Measurements from ENCODE around the gene UNC13B.
A peak's percentile ranks its signal among the peaks of the same experiment; 100 is the strongest.
"Not testable (repeated sequence)": the region's sequence is repeated elsewhere in the genome, so short reads cannot be mapped to it uniquely, and the experiment has no call there.

Gene UNC13B

GRCh38 chr9:35163413-35163812 lies 1.6 kb downstream of the UNC13B start:
- no peak overlapping the region for H3K27ac ChIP-seq (ENCODE audit: insufficient read depth in 1 of 2, low read depth in 1 of 2, low read length in 2 of 2, poor library complexity in 1 of 2, severe bottlenecking in 2 of 2)

GRCh38 chr9:35164711-35165110 lies 2.9 kb downstream of the UNC13B start:
- H3K4me3 ChIP-seq (ENCODE audit: control insufficient read depth in 1 of 7, extremely low read depth in 1 of 7, insufficient read depth in 4 of 7, low read depth in 2 of 7, low read length in 6 of 7): no peak overlapping the region
- no peaks in the 10 kb centered on the region for H3K36me3 ChIP-seq (ENCODE audit: control insufficient read depth in 4 of 4, insufficient read depth in 4 of 4, low read length in 3 of 4)
- 91% methylated on average over 2 of the region's 3 CpGs for WGBS (ENCODE audit: insufficient coverage)
- no peak overlapping the region for H3K27ac ChIP-seq (ENCODE audit: insufficient read depth in 1 of 2, low read depth in 1 of 2, low read length in 2 of 2, poor library complexity in 1 of 2, severe bottlenecking in 2 of 2)
- ChIA-PET CTCF (interaction anchor here (1.2 kb wide), 1 partner anchor 311 kb away, joined by 4 read pairs; no protein-coding TSS in a partner anchor), POLR2A (no interaction called here)
- peak in 1 of 3 donors; percentile 8 for DNase-seq
- peaks cover 2 to 20% (median 14%) of the 10 kb centered on the region in 4 experiments for H3K4me1 ChIP-seq (ENCODE audit: control extremely low read depth in 1 of 4, control insufficient read depth in 4 of 4, insufficient read depth in 4 of 4, low read length in 3 of 4)
- H3K9me3 ChIP-seq (ENCODE audit: control extremely low read depth in 1 of 5, control insufficient read depth in 4 of 5, insufficient read depth in 2 of 5, low read depth in 1 of 5, low read length in 4 of 5): no peaks in the 10 kb centered on the region
- peaks cover 0 to 1% (median 0%) of the 10 kb centered on the region in 5 experiments for H3K27me3 ChIP-seq (replicated peaks in 2 of 5; ENCODE audit: control insufficient read depth in 4 of 5, insufficient read depth in 5 of 5, low read length in 4 of 5)

More at GRCh38 chr9:35163413-35163812, 1.6 kb downstream of the UNC13B start:
- H3K27me3 ChIP-seq (replicated peaks in 2 of 5; ENCODE audit: control insufficient read depth in 4 of 5, insufficient read depth in 5 of 5, low read length in 4 of 5): peaks cover 0 to 1% (median 0%) of the 10 kb centered on the region in 5 experiments
- DNase-seq: no peak
- ChIA-PET POLR2A (no interaction called here), CTCF (interaction anchor here (1.2 to 1.5 kb wide), 3 partner anchors 47 to 390 kb away, joined by 3 to 4 read pairs (median 3); no protein-coding TSS in a partner anchor)
- H3K36me3 ChIP-seq (ENCODE audit: control insufficient read depth in 4 of 4, insufficient read depth in 4 of 4, low read length in 3 of 4): no peaks in the 10 kb centered on the region
- no peaks in the 10 kb centered on the region for H3K9me3 ChIP-seq (ENCODE audit: control extremely low read depth in 1 of 5, control insufficient read depth in 4 of 5, insufficient read depth in 2 of 5, low read depth in 1 of 5, low read length in 4 of 5)
- H3K4me1 ChIP-seq (ENCODE audit: control extremely low read depth in 1 of 4, control insufficient read depth in 4 of 4, insufficient read depth in 4 of 4, low read length in 3 of 4): peaks cover 2 to 22% (median 14%) of the 10 kb centered on the region in 4 experiments
- WGBS (ENCODE audit: insufficient coverage): no CpG with 5 or more reads among the region's 3 CpGs
- H3K4me3 ChIP-seq (ENCODE audit: control insufficient read depth in 1 of 7, extremely low read depth in 1 of 7, insufficient read depth in 4 of 7, low read depth in 2 of 7, low read length in 6 of 7): no peak overlapping the region

GRCh38 chr9:35167429-35167828 lies 5.6 kb downstream of the UNC13B start:
- CTCF ChIA-PET; H3K9me3 ChIP-seq (ENCODE audit: control extremely low read depth in 1 of 5, control insufficient read depth in 4 of 5, insufficient read depth in 2 of 5, low read depth in 1 of 5, low read length in 4 of 5); H3K27ac ChIP-seq (ENCODE audit: insufficient read depth in 1 of 2, low read depth in 1 of 2, low read length in 2 of 2, poor library complexity in 1 of 2, severe bottlenecking in 2 of 2); DNase-seq; H3K36me3 ChIP-seq (ENCODE audit: control insufficient read depth in 4 of 4, insufficient read depth in 4 of 4, low read length in 3 of 4); H3K4me3 ChIP-seq (ENCODE audit: control insufficient read depth in 1 of 7, extremely low read depth in 1 of 7, insufficient read depth in 4 of 7, low read depth in 2 of 7, low read length in 6 of 7); H3K27me3 ChIP-seq (replicated peaks in 2 of 5; ENCODE audit: control insufficient read depth in 4 of 5, insufficient read depth in 5 of 5, low read length in 4 of 5): not testable (repeated sequence)
- POLR2A ChIA-PET: interaction anchor here (0.7 kb wide), 1 partner anchor 1563 kb away, joined by 4 read pairs; no protein-coding TSS in a partner anchor
- no CpG with 5 or more reads among the region's 1 CpG for WGBS (ENCODE audit: insufficient coverage)
- peaks cover 0 to 14% (median 4%) of the 10 kb centered on the region in 4 experiments for H3K4me1 ChIP-seq (ENCODE audit: control extremely low read depth in 1 of 4, control insufficient read depth in 4 of 4, insufficient read depth in 4 of 4, low read length in 3 of 4)

- ChIA-PET CTCF (interaction anchor here (0.6 to 1.3 kb wide), 2 partner anchors 42 to 88 kb away, joined by 3 read pairs; no protein-coding TSS in a partner anchor), POLR2A (no interaction called here)
- H3K9me3 ChIP-seq (ENCODE audit: control extremely low read depth in 1 of 5, control insufficient read depth in 4 of 5, insufficient read depth in 2 of 5, low read depth in 1 of 5, low read length in 4 of 5): no peaks in the 10 kb centered on the region
- H3K27ac ChIP-seq (ENCODE audit: insufficient read depth in 1 of 2, low read depth in 1 of 2, low read length in 2 of 2, poor library complexity in 1 of 2, severe bottlenecking in 2 of 2): no peak overlapping the region
- 100% methylated on average over 4 of the region's 6 CpGs for WGBS (ENCODE audit: insufficient coverage)
- DNase-seq: no peak
- H3K4me1 ChIP-seq (ENCODE audit: control extremely low read depth in 1 of 4, control insufficient read depth in 4 of 4, insufficient read depth in 4 of 4, low read length in 3 of 4): peaks cover 4 to 20% (median 6%) of the 10 kb centered on the region in 4 experiments
- no peaks in the 10 kb centered on the region for H3K36me3 ChIP-seq (ENCODE audit: control insufficient read depth in 4 of 4, insufficient read depth in 4 of 4, low read length in 3 of 4)
- H3K4me3 ChIP-seq (ENCODE audit: control insufficient read depth in 1 of 7, extremely low read depth in 1 of 7, insufficient read depth in 4 of 7, low read depth in 2 of 7, low read length in 6 of 7): no peak overlapping the region
- H3K27me3 ChIP-seq (replicated peaks in 2 of 5; ENCODE audit: control insufficient read depth in 4 of 5, insufficient read depth in 5 of 5, low read length in 4 of 5): no peaks in the 10 kb centered on the region
Observed at GRCh38 chr9:35168963-35169362, 7.2 kb downstream of the UNC13B start.

- Histone ChIP-seq H3K27ac (ENCODE audit: insufficient read depth in 1 of 2, low read depth in 1 of 2, low read length in 2 of 2, poor library complexity in 1 of 2, severe bottlenecking in 2 of 2) (no peak overlapping the region), H3K4me1 (ENCODE audit: control extremely low read depth in 1 of 4, control insufficient read depth in 4 of 4, insufficient read depth in 4 of 4, low read length in 3 of 4) (peaks cover 4 to 12% (median 6%) of the 10 kb centered on the region in 4 experiments), H3K27me3 (replicated peaks in 2 of 5; ENCODE audit: control insufficient read depth in 4 of 5, insufficient read depth in 5 of 5, low read length in 4 of 5) (no peaks in the 10 kb centered on the region), H3K36me3 (ENCODE audit: control insufficient read depth in 4 of 4, insufficient read depth in 4 of 4, low read length in 3 of 4) (no peaks in the 10 kb centered on the region), H3K4me3 (ENCODE audit: control insufficient read depth in 1 of 7, extremely low read depth in 1 of 7, insufficient read depth in 4 of 7, low read depth in 2 of 7, low read length in 6 of 7) (no peak overlapping the region), H3K9me3 (ENCODE audit: control extremely low read depth in 1 of 5, control insufficient read depth in 4 of 5, insufficient read depth in 2 of 5, low read depth in 1 of 5, low read length in 4 of 5) (no peaks in the 10 kb centered on the region)
- WGBS (ENCODE audit: insufficient coverage): 80% methylated on average over 1 of the region's 2 CpGs
- DNase-seq: peak in 2 of 3 donors; percentile 3 to 11
- CTCF ChIA-PET: no interaction called here
- POLR2A ChIA-PET: no interaction called here
Observed at GRCh38 chr9:35172878-35173277, 11.1 kb downstream of the UNC13B start.

- Histone ChIP-seq H3K4me1 (ENCODE audit: control extremely low read depth in 1 of 4, control insufficient read depth in 4 of 4, insufficient read depth in 4 of 4, low read length in 3 of 4) (peaks cover 3 to 7% (median 4%) of the 10 kb centered on the region in 4 experiments), H3K27ac (ENCODE audit: insufficient read depth in 1 of 2, low read depth in 1 of 2, low read length in 2 of 2, poor library complexity in 1 of 2, severe bottlenecking in 2 of 2) (no peak overlapping the region), H3K4me3 (ENCODE audit: control insufficient read depth in 1 of 7, extremely low read depth in 1 of 7, insufficient read depth in 4 of 7, low read depth in 2 of 7, low read length in 6 of 7) (no peak overlapping the region), H3K36me3 (ENCODE audit: control insufficient read depth in 4 of 4, insufficient read depth in 4 of 4, low read length in 3 of 4) (no peaks in the 10 kb centered on the region), H3K27me3 (replicated peaks in 2 of 5; ENCODE audit: control insufficient read depth in 4 of 5, insufficient read depth in 5 of 5, low read length in 4 of 5) (no peaks in the 10 kb centered on the region), H3K9me3 (ENCODE audit: control extremely low read depth in 1 of 5, control insufficient read depth in 4 of 5, insufficient read depth in 2 of 5, low read depth in 1 of 5, low read length in 4 of 5) (peaks cover 0 to 10% (median 4%) of the 10 kb centered on the region in 5 experiments)
- CTCF ChIA-PET: no interaction called here
- DNase-seq: no peak
- POLR2A ChIA-PET: no interaction called here
Observed at GRCh38 chr9:35177520-35177919, 15.7 kb downstream of the UNC13B start.

- Histone ChIP-seq H3K27me3 (replicated peaks in 2 of 5; ENCODE audit: control insufficient read depth in 4 of 5, insufficient read depth in 5 of 5, low read length in 4 of 5) (no peaks in the 10 kb centered on the region), H3K36me3 (ENCODE audit: control insufficient read depth in 4 of 4, insufficient read depth in 4 of 4, low read length in 3 of 4) (no peaks in the 10 kb centered on the region), H3K9me3 (ENCODE audit: control extremely low read depth in 1 of 5, control insufficient read depth in 4 of 5, insufficient read depth in 2 of 5, low read depth in 1 of 5, low read length in 4 of 5) (peaks cover 3 to 11% (median 4%) of the 10 kb centered on the region in 5 experiments), H3K4me1 (ENCODE audit: control extremely low read depth in 1 of 4, control insufficient read depth in 4 of 4, insufficient read depth in 4 of 4, low read length in 3 of 4) (no peaks in the 10 kb centered on the region), H3K27ac (ENCODE audit: insufficient read depth in 1 of 2, low read depth in 1 of 2, low read length in 2 of 2, poor library complexity in 1 of 2, severe bottlenecking in 2 of 2) (no peak overlapping the region), H3K4me3 (ENCODE audit: control insufficient read depth in 1 of 7, extremely low read depth in 1 of 7, insufficient read depth in 4 of 7, low read depth in 2 of 7, low read length in 6 of 7) (no peak overlapping the region)
- DNase-seq: no peak
- CTCF ChIA-PET: no interaction called here
- POLR2A ChIA-PET: no interaction called here
- 100% methylated on average over 1 of the region's 4 CpGs for WGBS (ENCODE audit: insufficient coverage)
Observed at GRCh38 chr9:35179347-35180280, 17.8 kb downstream of the UNC13B start.

Measured in common myeloid progenitor, CD34-positive (primary cell).